Effector memory CD4-positive, alpha-beta T cell (primary cell): ENCODE results near the gene MED29.

Experiments used
- DNase-seq, 3 donors: peaks; one replicate each; pipeline ENCODE4 v3.0.0-alpha.2; 2020
- H3K27ac ChIP-seq: 2 replicates; pipeline ENCODE4 v1.7.0; 2013; ENCODE audit warnings: mild to moderate bottlenecking, low read length, moderate library complexity; ENCODE audit not compliant: insufficient read depth, poor library complexity, severe bottlenecking
- H3K27me3 ChIP-seq: replicated peaks from 2 replicates; pipeline ENCODE4 v1.7.0; 2013; ENCODE audit warnings: mild to moderate bottlenecking, low read length; ENCODE audit not compliant: insufficient read depth, control insufficient read depth, poor library complexity, severe bottlenecking
- H3K36me3 ChIP-seq: 2 replicates; pipeline ENCODE4 v1.7.0; 2013; ENCODE audit warnings: mild to moderate bottlenecking, low read length, moderate library complexity; ENCODE audit not compliant: control insufficient read depth, insufficient read depth
- H3K4me1 ChIP-seq: 2 replicates; pipeline ENCODE4 v1.7.0; 2013; ENCODE audit warnings: low read length, mild to moderate bottlenecking; ENCODE audit not compliant: control insufficient read depth, insufficient read depth, poor library complexity, severe bottlenecking
- H3K4me3 ChIP-seq: 2 replicates; pipeline ENCODE4 v1.7.0; 2013; ENCODE audit warnings: low read length, low read depth, mild to moderate bottlenecking; ENCODE audit not compliant: insufficient read depth, poor library complexity, severe bottlenecking
- H3K9me3 ChIP-seq: 2 replicates; pipeline ENCODE4 v1.7.0; 2013; ENCODE audit warnings: mild to moderate bottlenecking, low read length, moderate library complexity; ENCODE audit not compliant: control insufficient read depth

MED29 gene

DNA sequence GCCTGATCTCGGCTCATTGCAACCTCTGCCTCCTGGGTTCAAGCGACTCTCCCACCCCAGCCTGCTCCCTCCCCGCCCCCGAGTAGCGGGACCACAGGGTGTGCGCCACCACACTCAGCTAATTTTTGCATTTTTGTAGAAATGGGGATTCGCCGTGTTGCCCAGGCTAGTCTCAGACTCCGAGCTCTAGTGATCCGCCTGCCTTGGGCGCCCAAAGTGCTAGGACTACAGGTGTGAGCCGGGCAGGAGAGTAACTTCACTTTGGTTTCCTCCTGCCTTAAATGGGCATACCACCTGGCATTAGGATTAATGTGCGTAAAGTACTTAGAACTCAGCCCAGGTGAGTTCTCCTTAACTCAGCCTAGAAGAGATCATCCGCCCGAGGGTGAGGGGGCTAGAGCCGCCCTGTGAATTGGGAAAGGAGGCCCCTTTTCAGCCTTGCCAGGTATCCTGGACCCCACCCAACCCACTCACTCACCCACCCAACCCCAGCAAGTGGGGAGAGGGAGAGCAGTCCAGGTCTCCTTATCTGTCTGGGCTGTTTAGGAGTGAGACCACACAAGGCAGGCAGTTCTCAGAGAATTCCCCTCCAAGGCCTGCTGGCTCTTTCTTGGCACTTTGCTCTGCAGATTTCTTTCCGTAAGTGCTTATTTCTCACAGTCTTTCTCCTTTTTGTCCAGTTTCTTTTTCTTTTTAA, 14.2 kb downstream of the MED29 start:
- H3K4me1 ChIP-seq, result peaks cover 54% of the 10 kb centered on the region
- H3K36me3 ChIP-seq, result peaks cover 22% of the 10 kb centered on the region
- H3K27me3 ChIP-seq, result no peaks in the 10 kb centered on the region
- H3K9me3 ChIP-seq, result no peaks in the 10 kb centered on the region
- peak overlapping the region; percentile 100 for H3K27ac ChIP-seq
- no peak for DNase-seq
- H3K4me3 ChIP-seq, result peak overlapping the region; percentile 99

DNA sequence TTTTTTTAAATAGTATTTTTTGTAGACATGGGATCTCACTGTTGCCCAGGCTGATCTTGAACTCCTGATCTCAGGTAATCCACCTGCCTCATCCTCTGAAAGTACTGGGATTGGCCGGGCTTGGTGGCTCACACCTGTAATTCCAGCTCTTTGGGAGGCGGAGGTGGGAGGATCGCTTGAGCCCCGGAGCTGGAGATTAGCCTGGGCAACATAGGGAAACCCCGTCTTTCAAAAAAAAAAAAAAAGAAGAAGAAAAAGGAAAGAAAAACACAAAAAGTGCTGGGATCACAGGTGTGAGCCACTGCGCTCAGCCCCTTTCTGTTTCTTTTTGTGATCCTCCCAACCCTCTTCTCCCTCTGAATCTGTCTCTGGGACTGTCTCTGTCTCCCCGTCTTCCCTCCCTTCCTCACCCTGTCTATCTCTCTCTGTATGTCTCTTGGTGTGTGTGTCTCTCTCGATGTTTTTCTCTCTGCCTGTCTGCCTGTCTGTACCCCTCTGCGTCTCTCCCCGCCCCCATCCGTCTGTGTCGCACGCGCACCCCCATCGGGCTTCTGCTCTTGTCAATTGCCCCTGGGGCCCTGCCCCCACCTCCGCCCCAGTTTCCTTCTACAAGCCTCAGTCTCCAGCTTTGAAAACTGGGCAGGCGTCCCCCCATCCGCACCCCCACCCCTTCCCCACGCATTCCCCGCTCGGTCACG, 14.9 kb downstream of the MED29 start:
- H3K4me1 ChIP-seq, result peaks cover 54% of the 10 kb centered on the region

DNA sequence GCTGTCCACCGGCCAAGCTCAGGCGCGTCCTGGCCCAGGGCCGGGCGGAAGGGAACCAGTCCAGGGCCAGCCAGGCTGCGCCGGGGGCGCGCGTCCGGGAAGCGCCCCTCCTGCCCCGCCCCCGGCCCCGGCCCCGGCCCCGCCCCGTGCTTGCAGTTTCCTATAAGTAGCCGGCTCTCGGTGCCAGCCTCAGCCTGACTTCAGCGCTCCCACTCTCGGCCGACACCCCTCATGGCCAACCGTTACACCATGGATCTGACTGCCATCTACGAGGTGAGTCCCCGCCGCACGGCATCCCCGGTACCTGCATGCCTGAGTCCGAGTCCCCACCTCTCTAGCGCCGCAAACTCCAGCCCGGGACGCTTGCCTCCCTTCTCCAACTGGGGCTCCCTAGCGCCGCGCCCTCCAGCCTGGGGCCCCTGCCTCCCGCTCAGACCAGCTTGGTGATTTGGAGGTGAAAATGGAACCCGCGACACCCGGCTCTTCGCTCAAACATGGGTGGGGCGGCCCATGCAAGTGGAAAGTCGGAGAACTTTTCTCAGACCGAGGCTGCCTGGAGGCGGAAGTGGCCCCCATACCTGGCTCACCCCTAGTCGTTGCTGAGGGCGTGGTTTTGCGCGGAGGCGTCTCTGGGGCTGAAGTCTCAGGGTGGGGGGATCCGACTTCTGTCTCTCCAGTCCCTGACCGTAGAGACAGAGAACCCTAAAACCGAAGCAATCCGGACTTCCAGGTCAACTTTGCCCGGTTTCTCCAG, 15.7 kb downstream of the MED29 start, which contains the start of gene ZFP36:
TSS of gene ZFP36 (plus strand) at position 192 of the 754 bp plus-strand sequence. CDS start at position 250, 58 bp downstream.
- H3K4me1 ChIP-seq, result peaks cover 55% of the 10 kb centered on the region
- H3K4me3 ChIP-seq, result peak within 1 kb of the TSS; percentile 99
- H3K36me3 ChIP-seq, result peaks cover 22% of the 10 kb centered on the region
- H3K27ac ChIP-seq, result peak within 1 kb of the TSS; percentile 100
- no peaks in the 10 kb centered on the region for H3K27me3 ChIP-seq
- DNase-seq, result peak; percentile 83 to 91 (median 86)
- no peaks in the 10 kb centered on the region for H3K9me3 ChIP-seq

More for the DNA sequence above, 14.9 kb downstream of the MED29 start:
- Histone ChIP-seq H3K4me3 (peak overlapping the region; percentile 99), H3K27me3 (no peaks in the 10 kb centered on the region), H3K36me3 (peaks cover 22% of the 10 kb centered on the region), H3K27ac (peak overlapping the region; percentile 100), H3K9me3 (no peaks in the 10 kb centered on the region)
- DNase-seq, result peak; percentile 75 to 87 (median 78)

DNA sequence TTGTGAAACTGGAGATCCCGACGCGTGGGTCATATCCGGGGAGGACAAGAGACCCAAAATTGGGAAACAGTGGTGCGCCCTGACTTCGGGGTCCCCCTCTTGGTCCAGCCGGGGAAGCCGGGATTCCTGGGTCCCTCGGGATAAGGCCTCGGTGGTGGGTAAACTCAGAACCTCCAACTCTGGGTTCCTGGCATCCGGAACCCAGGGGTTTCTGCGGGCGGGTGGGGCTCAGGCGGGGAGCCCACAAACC, 16.2 kb downstream of the MED29 start:
- Histone ChIP-seq H3K36me3 (peaks cover 22% of the 10 kb centered on the region), H3K27me3 (no peaks in the 10 kb centered on the region), H3K4me1 (peaks cover 50% of the 10 kb centered on the region), H3K4me3 (peak overlapping the region; percentile 99), H3K9me3 (no peaks in the 10 kb centered on the region), H3K27ac (peak overlapping the region; percentile 100)
- DNase-seq, result peak in 1 of 3 donors; percentile 54

DNA sequence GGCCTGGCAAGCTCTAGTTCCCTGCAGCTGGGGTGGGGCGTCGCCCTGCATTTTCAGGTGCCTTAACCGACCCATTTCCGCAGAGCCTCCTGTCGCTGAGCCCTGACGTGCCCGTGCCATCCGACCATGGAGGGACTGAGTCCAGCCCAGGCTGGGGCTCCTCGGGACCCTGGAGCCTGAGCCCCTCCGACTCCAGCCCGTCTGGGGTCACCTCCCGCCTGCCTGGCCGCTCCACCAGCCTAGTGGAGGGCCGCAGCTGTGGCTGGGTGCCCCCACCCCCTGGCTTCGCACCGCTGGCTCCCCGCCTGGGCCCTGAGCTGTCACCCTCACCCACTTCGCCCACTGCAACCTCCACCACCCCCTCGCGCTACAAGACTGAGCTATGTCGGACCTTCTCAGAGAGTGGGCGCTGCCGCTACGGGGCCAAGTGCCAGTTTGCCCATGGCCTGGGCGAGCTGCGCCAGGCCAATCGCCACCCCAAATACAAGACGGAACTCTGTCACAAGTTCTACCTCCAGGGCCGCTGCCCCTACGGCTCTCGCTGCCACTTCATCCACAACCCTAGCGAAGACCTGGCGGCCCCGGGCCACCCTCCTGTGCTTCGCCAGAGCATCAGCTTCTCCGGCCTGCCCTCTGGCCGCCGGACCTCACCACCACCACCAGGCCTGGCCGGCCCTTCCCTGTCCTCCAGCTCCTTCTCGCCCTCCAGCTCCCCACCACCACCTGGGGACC, 16.6 kb downstream of the MED29 start:
- peak in 2 of 3 donors; percentile 44 to 68 for DNase-seq
- H3K27ac ChIP-seq, result peak overlapping the region; percentile 100

DNA sequence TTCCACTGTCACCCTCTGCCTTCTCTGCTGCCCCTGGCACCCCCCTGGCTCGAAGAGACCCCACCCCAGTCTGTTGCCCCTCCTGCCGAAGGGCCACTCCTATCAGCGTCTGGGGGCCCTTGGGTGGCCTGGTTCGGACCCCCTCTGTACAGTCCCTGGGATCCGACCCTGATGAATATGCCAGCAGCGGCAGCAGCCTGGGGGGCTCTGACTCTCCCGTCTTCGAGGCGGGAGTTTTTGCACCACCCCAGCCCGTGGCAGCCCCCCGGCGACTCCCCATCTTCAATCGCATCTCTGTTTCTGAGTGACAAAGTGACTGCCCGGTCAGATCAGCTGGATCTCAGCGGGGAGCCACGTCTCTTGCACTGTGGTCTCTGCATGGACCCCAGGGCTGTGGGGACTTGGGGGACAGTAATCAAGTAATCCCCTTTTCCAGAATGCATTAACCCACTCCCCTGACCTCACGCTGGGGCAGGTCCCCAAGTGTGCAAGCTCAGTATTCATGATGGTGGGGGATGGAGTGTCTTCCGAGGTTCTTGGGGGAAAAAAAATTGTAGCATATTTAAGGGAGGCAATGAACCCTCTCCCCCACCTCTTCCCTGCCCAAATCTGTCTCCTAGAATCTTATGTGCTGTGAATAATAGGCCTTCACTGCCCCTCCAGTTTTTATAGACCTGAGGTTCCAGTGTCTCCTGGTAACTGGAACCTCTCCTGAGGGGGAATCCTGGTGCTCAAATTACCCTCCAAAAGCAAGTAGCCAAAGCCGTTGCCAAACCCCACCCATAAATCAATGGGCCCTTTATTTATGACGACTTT, 17.4 kb downstream of the MED29 start:
- peak in 2 of 3 donors; percentile 41 to 53 for DNase-seq
- Histone ChIP-seq H3K9me3 (no peaks in the 10 kb centered on the region), H3K27me3 (no peaks in the 10 kb centered on the region), H3K4me3 (peak overlapping the region; percentile 99), H3K27ac (peak overlapping the region; percentile 100), H3K36me3 (peaks cover 22% of the 10 kb centered on the region), H3K4me1 (peaks cover 46% of the 10 kb centered on the region)

More for the DNA sequence above, 16.6 kb downstream of the MED29 start:
- Histone ChIP-seq H3K9me3 (no peaks in the 10 kb centered on the region), H3K4me3 (peak overlapping the region; percentile 99), H3K36me3 (peaks cover 22% of the 10 kb centered on the region), H3K4me1 (peaks cover 46% of the 10 kb centered on the region), H3K27me3 (no peaks in the 10 kb centered on the region)

DNA sequence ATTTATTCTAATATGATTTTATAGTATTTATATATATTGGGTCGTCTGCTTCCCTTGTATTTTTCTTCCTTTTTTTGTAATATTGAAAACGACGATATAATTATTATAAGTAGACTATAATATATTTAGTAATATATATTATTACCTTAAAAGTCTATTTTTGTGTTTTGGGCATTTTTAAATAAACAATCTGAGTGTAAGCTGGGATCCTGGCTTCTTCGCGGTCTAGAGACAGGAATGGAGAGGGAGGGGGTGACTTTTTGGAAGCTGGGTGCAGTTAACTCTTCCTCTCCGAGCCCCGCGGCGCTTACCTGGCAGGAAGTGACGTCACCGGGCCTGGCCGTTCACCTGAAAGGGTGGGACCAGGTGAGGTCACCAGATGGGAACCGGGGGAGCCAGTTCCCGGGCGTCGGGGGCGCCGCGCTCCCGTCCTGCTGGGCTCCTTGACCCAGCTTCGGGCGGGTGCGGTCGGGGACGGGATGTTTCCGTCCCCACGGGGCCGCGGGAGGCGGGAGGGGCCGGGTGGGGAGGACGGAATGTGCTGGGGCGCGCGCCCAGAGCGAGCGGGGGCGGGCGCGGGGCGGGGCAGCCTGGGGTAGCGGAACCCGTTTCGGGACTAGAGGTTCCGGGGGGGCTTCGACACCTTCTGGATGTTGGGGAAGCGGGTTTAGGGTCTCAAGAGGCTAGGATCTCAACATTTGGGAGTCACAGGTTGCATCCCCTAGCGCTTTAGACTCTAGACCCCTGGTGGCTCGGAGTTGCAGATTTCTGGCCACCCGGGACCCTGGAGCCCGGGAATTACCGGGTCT, 18.2 kb downstream of the MED29 start:
- Histone ChIP-seq H3K27ac (peak overlapping the region; percentile 100), H3K4me1 (peaks cover 46% of the 10 kb centered on the region), H3K27me3 (no peaks in the 10 kb centered on the region), H3K36me3 (peaks cover 22% of the 10 kb centered on the region), H3K4me3 (peak overlapping the region; percentile 99), H3K9me3 (no peaks in the 10 kb centered on the region)
- peak; percentile 86 to 92 (median 88) for DNase-seq

DNA sequence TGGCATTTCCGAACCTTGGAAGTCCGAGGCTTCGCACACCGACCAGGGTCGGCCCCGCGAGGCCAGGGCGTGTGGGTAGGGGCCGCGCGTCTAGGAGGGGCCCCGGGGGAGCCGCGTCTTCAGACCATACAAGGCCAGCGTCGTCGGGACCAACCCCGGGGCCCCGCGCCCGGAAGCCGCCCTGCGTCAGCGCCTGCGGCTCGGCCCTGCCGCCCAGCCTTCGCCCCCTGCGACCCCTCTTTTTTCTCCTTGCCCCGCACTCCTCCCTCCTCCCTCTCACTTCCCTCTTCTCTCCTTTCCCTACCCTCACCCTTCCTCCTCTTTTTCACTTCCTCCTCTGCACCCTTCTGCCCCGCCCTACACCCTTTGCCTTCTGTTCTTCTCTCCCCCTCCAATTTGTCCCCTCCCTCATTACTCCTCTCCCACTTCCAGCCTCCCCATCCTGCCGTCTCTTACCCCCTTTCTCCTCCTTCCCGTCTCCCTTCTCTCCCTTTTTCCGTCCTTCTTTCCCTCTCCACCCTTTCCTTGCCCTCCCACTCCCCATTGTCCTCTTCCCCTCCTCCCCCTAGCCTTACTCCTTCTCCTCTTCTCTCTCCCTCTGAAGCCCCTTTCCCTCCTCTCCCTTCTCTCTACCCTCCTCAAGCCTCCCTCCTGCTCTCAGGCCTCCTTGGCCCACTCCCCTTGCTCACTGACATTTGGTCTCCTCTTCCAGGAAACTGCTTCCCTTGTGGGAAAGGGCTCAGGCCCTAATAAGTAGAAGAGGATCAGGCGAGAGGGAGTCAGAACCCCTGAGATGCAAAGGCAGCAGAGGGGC, 19.0 kb downstream of the MED29 start:
- H3K27ac ChIP-seq, result peak overlapping the region; percentile 100
- DNase-seq, result peak; percentile 71 to 77 (median 74)
- no peaks in the 10 kb centered on the region for H3K27me3 ChIP-seq
- peak overlapping the region; percentile 99 for H3K4me3 ChIP-seq
- H3K36me3 ChIP-seq, result peaks cover 22% of the 10 kb centered on the region
- H3K9me3 ChIP-seq, result no peaks in the 10 kb centered on the region
- peaks cover 40% of the 10 kb centered on the region for H3K4me1 ChIP-seq
